ELR (cell line): ENCODE results near the gene LAMC3.

Experiments used
- DNase-seq: peaks from one replicate; pipeline ENCODE4 v3.0.0-alpha.2; 2015; ENCODE audit warnings: low read depth

LAMC3 gene

GRCh38 chr9:131046581-131047202 is 37.7 kb downstream of the LAMC3 start:
- DNase-seq = peak; percentile 78

DNA sequence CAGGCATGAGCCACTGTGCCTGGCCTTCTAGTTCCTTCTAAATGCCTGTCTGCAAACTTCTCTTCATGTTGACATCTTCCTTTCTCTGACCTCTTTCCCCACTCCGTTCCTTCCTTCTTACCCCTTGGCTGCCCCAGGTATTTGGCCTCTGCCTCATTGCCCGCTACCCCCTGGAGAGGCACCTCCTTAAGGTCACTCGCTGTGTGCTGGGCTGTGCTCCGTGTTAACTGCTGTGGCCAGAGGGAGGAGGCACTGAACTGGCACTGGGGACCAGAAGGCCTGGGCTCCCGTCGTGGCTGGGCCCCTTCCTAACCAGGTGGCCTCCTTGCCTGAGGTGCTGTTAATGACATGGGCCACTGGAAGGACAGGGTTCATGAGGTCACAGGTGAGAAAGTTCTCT is 39.4 kb downstream of the LAMC3 start:
- no peak for DNase-seq

GRCh38 chr9:131048820-131049219 is 39.8 kb downstream of the LAMC3 start:
- no peak for DNase-seq

DNA sequence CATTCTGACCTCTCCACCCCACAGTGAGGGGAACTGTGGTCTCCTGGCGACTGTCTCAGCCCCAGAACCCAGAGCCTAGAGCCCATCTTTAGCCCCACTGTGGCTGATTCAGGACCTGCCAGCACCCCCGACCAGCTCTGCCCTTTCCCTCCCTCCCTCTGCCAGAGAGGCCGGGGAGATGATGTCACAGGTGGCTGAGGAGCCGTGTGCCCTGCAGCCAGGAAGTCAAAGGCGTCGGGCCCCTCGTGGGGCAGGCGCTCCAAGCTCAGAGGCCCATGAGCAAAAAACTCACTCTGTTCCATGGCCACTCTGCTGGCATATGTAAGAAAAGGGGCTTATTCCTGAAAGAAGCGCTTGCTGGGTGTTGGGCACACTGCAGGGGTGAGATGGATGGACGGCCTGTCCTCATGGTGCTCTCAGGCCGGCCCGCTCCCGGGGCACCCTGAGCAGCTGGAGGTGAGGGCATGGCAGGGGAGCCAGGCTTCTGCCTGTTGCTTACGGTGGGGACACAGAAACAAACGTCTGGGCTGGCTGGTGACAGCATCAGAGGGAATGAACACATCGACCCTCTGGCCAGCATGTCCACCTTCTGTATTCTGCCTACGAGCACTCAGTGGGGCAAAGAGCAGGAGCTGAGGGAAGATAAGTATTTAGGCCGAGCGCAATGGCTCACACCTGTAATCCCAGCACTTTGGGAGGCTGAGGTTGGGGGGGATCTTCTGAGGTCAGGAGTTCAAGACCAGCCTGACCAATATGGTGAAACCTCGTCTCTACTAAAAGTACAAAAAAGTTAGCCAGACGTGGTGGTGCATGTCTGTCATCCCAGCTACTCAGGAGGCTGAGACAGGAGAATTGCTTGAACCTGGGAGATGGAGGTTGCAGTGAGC is 41.1 kb downstream of the LAMC3 start:
- DNase-seq = peak; percentile 34

- DNase-seq = no peak
Observed at GRCh38 chr9:131050831-131051230, 41.9 kb downstream of the LAMC3 start.

- no peak for DNase-seq
Observed at GRCh38 chr9:131051592-131052517, 42.9 kb downstream of the LAMC3 start.

DNA sequence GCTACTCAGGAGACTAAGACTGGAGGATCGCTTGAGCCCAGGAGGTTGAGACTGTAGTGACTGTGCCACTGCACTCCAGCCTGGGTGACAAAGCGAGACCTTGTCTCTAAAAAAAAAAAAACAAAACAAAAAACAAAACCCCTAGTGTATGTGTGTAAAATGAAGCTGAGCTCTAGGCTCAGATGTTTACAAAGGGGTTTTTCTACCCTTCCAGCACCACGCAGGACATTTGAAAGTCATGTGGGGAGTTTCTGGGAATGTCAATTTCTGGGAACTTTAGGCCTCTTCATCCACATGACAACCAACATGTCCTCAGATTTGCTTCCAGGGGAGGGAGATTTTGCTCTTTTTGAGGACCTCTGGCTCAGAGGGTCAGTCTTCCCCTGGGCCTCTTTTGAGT is 44.9 kb downstream of the LAMC3 start:
- no peak for DNase-seq

GRCh38 chr9:131056781-131057506 is 48.0 kb downstream of the LAMC3 start:
- DNase-seq = no peak

GRCh38 chr9:131060900-131061630 is 52.1 kb downstream of the LAMC3 start:
- DNase-seq = no peak

DNA sequence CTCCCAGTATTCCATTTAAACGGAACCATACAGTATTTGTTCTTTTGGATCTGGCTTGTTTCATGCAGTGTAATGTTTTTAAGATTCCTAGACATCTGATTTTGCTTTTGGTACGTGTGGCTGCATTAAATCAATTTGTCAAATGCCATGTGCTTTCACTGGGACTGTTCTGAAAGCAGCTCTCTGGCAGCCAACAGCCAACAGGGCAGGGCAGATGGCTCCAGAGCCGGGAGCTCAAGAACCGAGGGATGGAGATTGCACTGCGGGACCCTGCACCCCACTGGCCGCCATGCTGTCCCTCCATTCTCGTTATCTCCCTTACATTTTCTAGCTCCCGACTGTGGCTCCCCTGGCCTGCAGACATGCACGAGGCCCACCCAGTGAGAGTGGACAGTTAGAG is 54.0 kb downstream of the LAMC3 start:
- no peak for DNase-seq

DNA sequence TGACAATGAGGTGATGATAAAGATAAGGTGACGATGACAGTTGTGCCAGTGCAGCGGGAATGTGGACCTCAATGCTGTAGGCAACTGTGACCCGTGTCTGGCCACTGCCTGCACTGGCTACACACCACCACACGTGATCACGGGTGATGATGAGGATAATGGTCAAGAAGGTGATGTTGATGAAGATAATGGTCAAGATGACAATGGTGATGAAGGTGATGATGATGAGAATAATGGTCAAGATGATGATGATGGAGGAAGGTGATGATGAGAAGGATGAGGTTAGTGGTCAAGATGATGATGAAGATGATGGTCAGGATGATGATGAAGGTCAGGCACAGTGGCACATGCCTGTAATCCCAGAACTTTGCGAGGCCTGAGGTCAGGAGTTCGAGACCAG is 56.6 kb downstream of the LAMC3 start:
- DNase-seq = no peak

GRCh38 chr9:131067625-131068024 is 58.7 kb downstream of the LAMC3 start:
- no peak for DNase-seq

DNA sequence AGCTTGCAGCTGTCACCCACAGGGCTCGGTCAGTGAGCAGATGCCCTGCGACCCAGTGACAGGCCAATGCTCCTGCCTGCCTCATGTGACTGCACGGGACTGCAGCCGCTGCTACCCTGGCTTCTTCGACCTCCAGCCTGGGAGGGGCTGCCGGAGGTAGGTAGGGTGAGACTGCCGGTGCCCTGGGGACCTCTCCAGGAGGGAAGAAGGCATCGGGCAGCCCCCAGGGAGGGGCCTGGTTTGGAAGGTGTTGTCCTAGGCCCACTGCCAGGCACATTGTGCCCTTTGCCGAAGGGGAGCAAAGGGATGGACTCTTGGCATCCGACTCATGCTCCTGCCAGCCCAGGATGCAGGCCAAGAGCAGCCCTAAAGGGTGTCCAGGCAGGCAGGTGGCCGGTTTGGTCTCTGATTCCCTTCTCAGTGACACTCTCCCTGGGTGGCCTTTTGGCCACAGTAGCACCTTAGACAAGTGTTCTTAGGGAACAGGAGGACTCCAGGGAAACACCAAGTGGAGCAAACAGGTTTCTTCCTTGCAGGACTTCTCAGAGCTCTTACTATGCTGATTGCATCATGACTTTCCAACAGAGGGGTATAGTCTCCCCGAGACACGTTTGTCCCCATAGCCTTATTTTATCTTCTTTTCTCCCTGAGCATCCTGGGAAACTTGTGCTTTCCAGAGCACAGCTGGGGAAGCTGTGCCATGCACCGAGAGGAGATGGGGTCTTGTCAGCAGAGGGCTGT is 59.3 kb downstream of the LAMC3 start:
- no peak for DNase-seq

DNA sequence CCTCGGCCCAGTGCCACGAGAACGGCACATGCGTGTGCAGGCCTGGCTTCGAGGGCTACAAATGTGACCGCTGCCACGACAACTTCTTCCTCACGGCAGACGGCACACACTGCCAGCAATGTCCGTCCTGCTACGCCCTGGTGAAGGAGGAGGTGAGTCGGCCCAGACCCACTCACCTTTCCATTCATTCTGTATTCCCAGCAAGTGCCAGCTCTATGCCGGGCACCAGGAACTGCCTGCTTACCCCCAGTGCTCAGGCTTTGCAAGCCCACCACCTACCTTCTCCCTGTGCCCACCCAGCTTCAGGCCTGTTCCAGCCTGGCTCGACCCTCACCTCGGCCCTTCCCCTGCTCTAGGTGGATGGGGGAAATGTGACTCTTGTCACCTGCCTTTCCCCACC is 60.7 kb downstream of the LAMC3 start:
- no peak for DNase-seq

DNA sequence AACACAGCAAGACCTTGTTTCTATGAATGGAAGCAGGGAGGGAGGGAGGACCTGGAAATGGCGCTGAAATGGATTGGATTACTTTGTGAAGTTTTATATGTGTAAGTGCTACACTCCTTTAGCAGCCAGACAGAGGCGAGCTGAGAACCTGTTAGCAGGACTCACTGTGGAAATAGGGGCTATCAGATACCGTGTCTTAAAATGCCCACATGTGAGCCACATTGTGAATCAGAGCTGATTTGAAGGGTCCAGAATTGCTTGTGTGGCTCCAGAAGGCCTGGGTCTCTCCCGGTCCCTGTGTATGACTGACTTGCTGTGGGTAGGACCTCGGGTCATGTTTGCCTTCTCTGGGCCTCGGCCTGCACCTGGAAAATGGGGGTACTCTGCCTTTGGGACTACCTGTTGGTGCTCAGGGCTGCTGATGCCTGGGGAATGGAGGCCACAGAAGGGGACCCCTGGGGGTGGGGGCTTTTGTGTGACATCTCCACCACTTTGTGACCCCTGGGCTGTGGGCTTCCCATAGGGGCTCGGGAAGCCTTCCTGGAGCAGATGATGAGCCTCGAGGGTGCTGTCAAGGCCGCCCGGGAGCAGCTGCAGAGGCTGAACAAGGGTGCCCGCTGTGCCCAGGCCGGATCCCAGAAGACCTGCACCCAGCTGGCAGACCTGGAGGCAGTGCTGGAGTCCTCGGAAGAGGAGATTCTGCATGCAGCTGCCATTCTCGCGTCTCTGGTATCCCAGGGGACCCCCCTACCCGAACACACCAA is 63.3 kb downstream of the LAMC3 start:
- DNase-seq = no peak

GRCh38 chr9:131072871-131073237 is 63.9 kb downstream of the LAMC3 start:
- DNase-seq = no peak

GRCh38 chr9:131076347-131077195 is 67.6 kb downstream of the LAMC3 start:
- no peak for DNase-seq

- DNase-seq = no peak
Observed at GRCh38 chr9:131078427-131079366, 69.7 kb downstream of the LAMC3 start.
